Heart left ventricle (tissue), 16 donors: ENCODE measurements around the gene TM9SF4. TPM values are rescaled to one million over a fixed set of nuclear protein-coding genes. Genes with fewer than 3 reads are reported as not detected.

ENCODE experiments used
- ATAC-seq, 4 donors: fragments of 200-7000 bp; cut with Tn5 transposase; one replicate each; pipeline ENCODE4 v1.9.1; 2020 to 2022; ENCODE audit warnings: moderate library complexity in 4 of 4, mild to moderate bottlenecking in 3 of 4, moderate number of reproducible peaks in 1 of 4
- DNase-seq, 5 donors: peaks; one replicate each; pipeline ENCODE4 v3.0.0-alpha.2; 2020
- H3K27ac ChIP-seq, 12 donors: fragments of 200-600 bp; sonication (generic) in 4 of 12; one replicate each; pipeline versions ENCODE4 v1.5.0 to v1.8.0; 2016 to 2022; ENCODE audit warnings: mild to moderate bottlenecking in 2 of 12
- H3K27me3 ChIP-seq, 9 donors: fragments of 200-600 bp; sonication (generic) in 2 of 9; one replicate each; pipeline versions ENCODE4 v1.5.1 to v1.8.0; 2016 to 2022; ENCODE audit warnings: mild to moderate bottlenecking in 3 of 9
- H3K36me3 ChIP-seq, 9 donors: fragments of 200-600 bp; sonication (generic) in 2 of 9; one replicate each; pipeline versions ENCODE4 v1.5.0 to v1.8.0; 2018 to 2022; ENCODE audit warnings: mild to moderate bottlenecking in 2 of 9
- H3K4me1 ChIP-seq, 12 donors: fragments of 200-600 bp; sonication (generic) in 4 of 12; one replicate each; pipeline versions ENCODE4 v1.5.0 to v1.8.0; 2016 to 2022; ENCODE audit warnings: mild to moderate bottlenecking in 3 of 12
- H3K4me3 ChIP-seq, 12 donors: fragments of 200-600 bp; sonication (generic) in 4 of 12; one replicate each; pipeline versions ENCODE4 v1.5.0 to v1.8.0; 2017 to 2022; ENCODE audit warnings: mild to moderate bottlenecking in 9 of 12, moderate library complexity in 4 of 12
- H3K9me3 ChIP-seq, 12 donors: fragments of 200-600 bp; sonication (generic) in 4 of 12; one replicate each; pipeline versions ENCODE4 v1.5.0 to v1.8.0; 2016 to 2022; ENCODE audit warnings: mild to moderate bottlenecking in 1 of 12
- CTCF ChIP-seq, 12 donors: fragments of 200-600 bp; sonication (generic) in 4 of 12; IDR thresholded peaks; one replicate each; pipeline versions ENCODE4 v1.5.0 to v1.8.0; 2018 to 2022; ENCODE audit warnings: antibody characterized with exemption in 12 of 12, mild to moderate bottlenecking in 5 of 12
- POLR2A ChIP-seq, 2 donors: fragments of 450-650 bp; IDR thresholded peaks; one replicate each; pipeline ENCODE4 v1.6.1; 2017; ENCODE audit warnings: antibody characterized with exemption in 2 of 2, mild to moderate bottlenecking in 2 of 2, moderate library complexity in 2 of 2
- WGBS, 4 donors: extraction: QIAGEN DNeasy Blood & Tissue Kit in 2 of 4; methylation state at CpG; one replicate each; pipeline versions ENCODE4 v1.1.5 to v1.1.7; 2013 to 2018; 5-methylcytosine and 5-hydroxymethylcytosine counted together
- intact Hi-C, 10 donors: fragments of 100-400 bp; cut with DNase I; formaldehyde crosslinking; loops; one replicate each; pipeline versions ENCODE4 v1.11.1 to v1.14.2; 2022
- polyA plus RNA-seq, 2 donors: library from polyadenylated mRNA; stranded (reverse); fragments of 200-250 nt; gene quantifications; one replicate each; pipeline ENCODE4 v1.2.3, GENCODE V29; 2013
- total RNA-seq, 9 donors: library from RNA; depleted of rRNA in 2 of 9; stranded (reverse); fragments of >200 nt in 2 of 9; fragmentation: NEBNext Ultra II Directional in 3 of 9; extraction: Animal tissue kit (Norgen Biotek cat#: 25700) in 3 of 9; gene quantifications; one replicate each; pipeline versions ENCODE4 v1.1.0 to v1.2.4, GENCODE V29; 2016 to 2023
- donor health status: ischemic (EF 13 %, LVEDD 7.1; RV severe dilation, severe dysfunction).
- donor health status: healthy with polysubstance abuse.
- donor health status: DM: no; HTN: yes; CAD: no.
- donor health status: DM: no; HTN: no; CAD: no.
- donor health status: ischemic (EF 25% LVEDD 6.9; RV normal size, moderate dysfunction).
- donor health status: ischemic (EF 25% LVEDD 5.7; RV mildly dilated, moderate dysfunction).
- donor health status: healthy.
- donor health status: DM: yes; HTN: yes; CAD: no.
- donor health status: ischemic (EF 35%, LVEDD 5.7; RV mildly dilated, moderate dysfunction).
- donor health status: nonischemic (EF 11% LVEDD 7.7; RV severe dilation, severe dysfunction).
- donor health status: DM: yes; HTN: yes; CAD: no.
- donor health status: PGD.
- donor health status: ischemic (EF 29% LVEDD 5.4; RV normal size, mild dysfunction).
- donor health status: nonischemic (EF 23%, LVEDD 6.1; RV moderate dilation, normal function).

TM9SF4 gene
- total and polyA plus RNA-seq, 11 donors, result 15.7 to 37.9 (median 28.8) TPM

- TF ChIP-seq CTCF (IDR thresholded peaks at IDR 0.05) (no peak), POLR2A (IDR thresholded peaks at IDR 0.05) (no peak)
- Histone ChIP-seq H3K36me3 (peaks cover 0 to 74% (median 0%) of the 10 kb centered on the region in 9 donors), H3K4me1 (peaks cover 0 to 5% (median 0%) of the 10 kb centered on the region in 12 donors), H3K4me3 (no peak overlapping the region), H3K9me3 (peaks cover 0 to 8% (median 0%) of the 10 kb centered on the region in 12 donors), H3K27me3 (no peaks in the 10 kb centered on the region), H3K27ac (no peak overlapping the region)
- intact Hi-C loops, result loop anchor here in 2 of 10 donors (5.0 to 10.0 kb wide), 2 partner anchors 236 to 264 kb away; no protein-coding TSS in a partner anchor
- DNase-seq (no peak), ATAC-seq (no peak)
- 87 to 95% (median 91%) methylated on average over 3 of the region's 3 CpGs for WGBS, 4 donors
These were observed 20.8 kb upstream of the TM9SF4 start for GRCh38 chr20:32088759-32089158.

- H3K4me1 ChIP-seq, result peaks cover 0 to 5% (median 0%) of the 10 kb centered on the region in 12 donors
- DNase-seq (no peak), ATAC-seq (no peak)
- no peak overlapping the region for H3K4me3 ChIP-seq
- no peak overlapping the region for H3K27ac ChIP-seq
- TF ChIP-seq POLR2A (IDR thresholded peaks at IDR 0.05) (no peak), CTCF (IDR thresholded peaks at IDR 0.05) (no peak)
- WGBS, 4 donors, result 65 to 68% (median 66%) methylated on average over 5 of the region's 5 CpGs
- intact Hi-C loops, result loop anchor here in 9 of 10 donors (2.0 to 10.0 kb wide), 8 partner anchors 52 to 267 kb away; no protein-coding TSS in a partner anchor
- peaks cover 0 to 8% (median 0%) of the 10 kb centered on the region in 12 donors for H3K9me3 ChIP-seq
- no peaks in the 10 kb centered on the region for H3K27me3 ChIP-seq
- H3K36me3 ChIP-seq, result peaks cover 0 to 69% (median 0%) of the 10 kb centered on the region in 9 donors
These were observed 19.7 kb upstream of the TM9SF4 start for GRCh38 chr20:32089637-32090362.

- peaks cover 0 to 5% (median 0%) of the 10 kb centered on the region in 12 donors for H3K4me1 ChIP-seq
- intact Hi-C loops, result loop anchor here in 9 of 10 donors (2.0 to 10.0 kb wide), 9 partner anchors 55 to 270 kb away; no protein-coding TSS in a partner anchor
- no peak for TF ChIP-seq POLR2A (IDR thresholded peaks at IDR 0.05)
- TF ChIP-seq CTCF (IDR thresholded peaks at IDR 0.05), result peak; percentile 82 to 96 (median 91)
These were observed 17.6 kb upstream of the TM9SF4 start for GRCh38 chr20:32091888-32092346.

GRCh38 chr20:32098786-32099185, 10.7 kb upstream of the TM9SF4 start:
- Histone ChIP-seq H3K36me3 (peaks cover 0 to 65% (median 0%) of the 10 kb centered on the region in 9 donors), H3K4me1 (no peaks in the 10 kb centered on the region), H3K4me3 (no peak overlapping the region), H3K27ac (no peak overlapping the region), H3K27me3 (peaks cover 0 to 6% (median 0%) of the 10 kb centered on the region in 9 donors), H3K9me3 (no peaks in the 10 kb centered on the region)
- DNase-seq (no peak), ATAC-seq (no peak)
- intact Hi-C loops, result loop anchor here in 3 of 10 donors (10.0 kb wide), 2 partner anchors 244 to 274 kb away; no protein-coding TSS in a partner anchor
- TF ChIP-seq CTCF (IDR thresholded peaks at IDR 0.05), result no peak
- TF ChIP-seq POLR2A (IDR thresholded peaks at IDR 0.05), result no peak
- WGBS, 4 donors, result 75 to 87% (median 79%) methylated on average over 6 of the region's 6 CpGs

More at GRCh38 chr20:32091888-32092346, 17.6 kb upstream of the TM9SF4 start:
- peak; percentile 68 to 83 (median 75) for DNase-seq
- H3K9me3 ChIP-seq, result peaks cover 0 to 8% (median 0%) of the 10 kb centered on the region in 12 donors
- ATAC-seq, result peak in 3 of 4 donors; percentile 74 to 80 (median 78)
- no peak overlapping the region for H3K4me3 ChIP-seq
- H3K36me3 ChIP-seq, result peaks cover 0 to 75% (median 0%) of the 10 kb centered on the region in 9 donors
- no peak overlapping the region for H3K27ac ChIP-seq
- WGBS, 4 donors, result 5 to 8% (median 6%) methylated on average over 7 of the region's 7 CpGs
- no peaks in the 10 kb centered on the region for H3K27me3 ChIP-seq
